K562 (cell line): Measurements from ENCODE around the gene SLC7A8. TPM values are rescaled to one million over a fixed set of nuclear protein-coding genes. Genes with fewer than 3 reads are reported as not detected.

Experiments
- ATAC-seq: fragments of 200-7000 bp; cut with Tn5 transposase; 3 replicates; pipeline ENCODE4 v1.9.1; 2020; ENCODE audit warnings: moderate library complexity
- BruUV-seq: library from RNA; stranded (reverse); fragments of 400-500 nt; replicated peaks from 2 replicates; lab custom pipeline; 2021; lab: Mats Ljungman, UMichigan
- CTCF ChIA-PET: fragments of 300-600 bp; formaldehyde crosslinking; extraction: SDS; loops from one replicate; lab custom pipeline; 2021; ENCODE audit warnings: low intra/inter-chr PET ratio; lab: Yijun Ruan, JAX
- POLR2A ChIA-PET: fragments of 300-600, 350-650 bp; sonication (Branson Sonifier 250); formaldehyde crosslinking; extraction: SDS; loops from one replicate; lab custom pipeline; 2021; ENCODE audit warnings: antibody characterized with exemption, inconsistent platforms; lab: Yijun Ruan, JAX
- DNase-seq, 4 experiments: peaks; one replicate each; pipeline versions ENCODE4 v3.0.0 to v3.0.0-alpha.2; 2011 to 2018; ENCODE audit warnings: low spot score in 3 of 4, mixed read lengths in 3 of 4; ENCODE audit errors: extremely low read depth in 1 of 4
- FAIRE-seq: peaks from 2 replicates; lab custom pipeline; 2011; peaks lifted over from hg19 to GRCh38; lab: Jason Lieb, UNC
- H2AFZ ChIP-seq: 2 replicates; pipeline ENCODE4 v1.6.0; 2011; ENCODE audit warnings: low read depth, low read length, control low read depth, inconsistent platforms
- H3K27ac ChIP-seq: fragments of 200-600 bp; 3 replicates; pipeline ENCODE4 v1.8.0; 2011; ENCODE audit warnings: low read depth, mild to moderate bottlenecking, control low read depth, inconsistent platforms, low read length, moderate library complexity, mixed read lengths; ENCODE audit errors: extremely low read depth
- H3K27me3 ChIP-seq, 2 experiments: fragments of 300-600 bp in 1 of 2; 2 replicates in 1 of 2; 3 replicates in 1 of 2; pipeline versions ENCODE4 v1.6.0 to v1.8.0; 2011; ENCODE audit warnings: inconsistent platforms in 2 of 2, low read length in 2 of 2, mild to moderate bottlenecking in 1 of 2, mixed read lengths in 1 of 2, moderate library complexity in 1 of 2; ENCODE audit not compliant: control insufficient read depth in 2 of 2, insufficient read depth in 2 of 2
- H3K36me3 ChIP-seq: fragments of 300-600 bp; 3 replicates; pipeline ENCODE4 v1.8.0; 2011; ENCODE audit warnings: mild to moderate bottlenecking, low read length, inconsistent platforms; ENCODE audit not compliant: control insufficient read depth, insufficient read depth
- H3K4me1 ChIP-seq, 2 experiments: fragments of 200-600 bp in 1 of 2; replicated peaks in 1 of 2; 2 replicates in 1 of 2; 3 replicates in 1 of 2; pipeline versions ENCODE4 v1.5.1 to v1.8.0; 2011; ENCODE audit warnings: inconsistent platforms in 2 of 2, low read length in 2 of 2, mild to moderate bottlenecking in 1 of 2, mixed read lengths in 1 of 2, moderate library complexity in 1 of 2; ENCODE audit not compliant: control insufficient read depth in 2 of 2, insufficient read depth in 2 of 2
- H3K4me2 ChIP-seq: 2 replicates; pipeline ENCODE4 v1.6.1; 2011; ENCODE audit warnings: low read length, control low read depth, inconsistent platforms, mixed read lengths; ENCODE audit not compliant: insufficient read depth
- H3K4me3 ChIP-seq: fragments of 200-600 bp; sonication (generic), shearing (Covaris generic); 2 replicates; pipeline ENCODE4 v1.5.1; 2016; ENCODE audit warnings: control low read depth, inconsistent platforms
- H3K79me2 ChIP-seq: fragments of 200-600 bp; 3 replicates; pipeline ENCODE4 v1.8.0; 2011; ENCODE audit warnings: low read length, inconsistent platforms; ENCODE audit not compliant: control insufficient read depth, insufficient read depth
- H3K9ac ChIP-seq, 2 experiments: 2 replicates each; pipeline versions ENCODE4 v1.6.0 to v1.6.1; 2011; ENCODE audit warnings: low read depth in 2 of 2, low read length in 2 of 2, control low read depth in 1 of 2, inconsistent platforms in 1 of 2, mild to moderate bottlenecking in 1 of 2, mixed read lengths in 1 of 2; ENCODE audit not compliant: insufficient read depth in 1 of 2
- H3K9me1 ChIP-seq: one replicate; pipeline ENCODE4 v1.6.0; 2011; ENCODE audit warnings: inconsistent platforms, mild to moderate bottlenecking, low read length, moderate library complexity; ENCODE audit not compliant: control insufficient read depth, insufficient read depth
- H3K9me3 ChIP-seq: replicated peaks from 2 replicates; pipeline ENCODE4 v1.5.1; 2011; ENCODE audit warnings: low read depth, low read length, inconsistent platforms; ENCODE audit not compliant: control insufficient read depth, insufficient read depth
- H4K20me1 ChIP-seq: replicated peaks from 2 replicates; pipeline ENCODE4 v1.6.1; 2011; ENCODE audit warnings: low read length, inconsistent platforms, mixed read lengths; ENCODE audit not compliant: control insufficient read depth, insufficient read depth
- DMBX1 ChIP-seq: fragments of 250-450 bp; sonication (Bioruptor Pico); IDR thresholded peaks from 2 replicates; pipeline ENCODE4 v1.8.0; 2022; ENCODE audit warnings: inconsistent platforms, mild to moderate bottlenecking, moderate library complexity, borderline replicate concordance
- HDGF ChIP-seq: fragments of 450-650 bp; IDR thresholded peaks from 2 replicates; pipeline ENCODE4 v1.6.1; 2016
- LEF1 ChIP-seq: fragments of 450-650 bp; IDR thresholded peaks from 2 replicates; pipeline ENCODE4 v1.6.1; 2016; ENCODE audit warnings: mild to moderate bottlenecking
- NUFIP1 ChIP-seq: fragments of 450-650 bp; IDR thresholded peaks from 2 replicates; pipeline ENCODE4 v1.6.1; 2018; ENCODE audit not compliant: partially characterized antibody
- SMARCE1 ChIP-seq: fragments of 450-650 bp; IDR thresholded peaks from 2 replicates; pipeline ENCODE4 v1.7.1; 2016; ENCODE audit warnings: mild to moderate bottlenecking
- WGBS: fragments of 100-300 bp; shearing (Covaris generic); methylation state at CpG from one replicate; pipeline ENCODE4 v1.1.6; 2016; ENCODE audit warnings: low coverage, mixed read lengths; ENCODE audit not compliant: insufficient coverage; ENCODE audit errors: missing lambda C conversion rate; 5-methylcytosine and 5-hydroxymethylcytosine counted together
- in situ Hi-C: fragments of 300-500 bp; cut with MboI; formaldehyde crosslinking; loops from 4 replicates; pipeline ENCODE4 v1.15.0; 2018; ENCODE audit warnings: inconsistent platforms, mixed read lengths
- intact Hi-C: fragments of 100-400 bp; cut with micrococcal nuclease; formaldehyde crosslinking; loops from 2 replicates; pipeline ENCODE4 v1.14.2; 2022
- polyA plus RNA-seq, 8 experiments: library from polyadenylated mRNA; depleted of rRNA in 4 of 8; stranded (reverse) in 5 of 8; unstranded in 3 of 8; fragments of >200 nt; fragmentation: Nextera tagmentation in 2 of 8; fragmentation: Illumina TruSeq in 1 of 8; extraction: Ambion mirVana in 2 of 8; extraction: Trizol in 1 of 8; gene quantifications; 2 replicates each; pipeline versions ENCODE4 v1.2.1 to v1.2.3, GENCODE V29; 2011 to 2014; ENCODE audit warnings: inconsistent platforms in 1 of 8, missing spikeins in 1 of 8
- total RNA-seq, 7 experiments: library from RNA; depleted of rRNA in 6 of 7; stranded (reverse); fragments of >200 nt in 6 of 7; fragmentation: Illumina TruSeq in 2 of 7; extraction: Trizol in 2 of 7; gene quantifications; 2 replicates each; pipeline versions ENCODE4 v1.2.1 to v1.2.3, GENCODE V29; 2011 to 2021; ENCODE audit warnings: low replicate concordance in 1 of 7
- TF ChIP-seq, protein P1 (sequence below), 2 experiments: fragments of 450-650 bp in 1 of 2; sonication (generic) in 1 of 2; formaldehyde crosslinking in 1 of 2; IDR thresholded peaks in 1 of 2; conservative IDR thresholded peaks in 1 of 2; 2 replicates each; pipeline versions ENCODE4 v1.6.1 to v1.8.1; 2016 to 2023; ENCODE audit warnings: mild to moderate bottlenecking in 2 of 2, moderate library complexity in 2 of 2, inconsistent platforms in 1 of 2, missing genetic modification reagents in 1 of 2
- TF ChIP-seq, protein P2 (sequence below): sonication (generic); formaldehyde crosslinking; IDR thresholded peaks from 2 replicates; pipeline ENCODE4 v1.8.1; 2023; ENCODE audit warnings: mild to moderate bottlenecking, missing genetic modification reagents, moderate library complexity
- TF ChIP-seq, protein P3 (sequence below), 2 experiments: fragments of 250-450 bp in 1 of 2; fragments of 450-650 bp in 1 of 2; sonication (Bioruptor Pico) in 1 of 2; IDR thresholded peaks; 2 replicates each; pipeline versions ENCODE4 v1.6.1 to v1.8.0; 2016 to 2021; ENCODE audit warnings: mild to moderate bottlenecking in 2 of 2, moderate library complexity in 2 of 2, missing compliant biosample characterization in 1 of 2, missing genetic modification characterization in 1 of 2
- TF ChIP-seq, protein P4 (sequence below): sonication (generic); formaldehyde crosslinking; IDR thresholded peaks from 2 replicates; pipeline ENCODE4 v1.4.0; 2020; ENCODE audit warnings: mild to moderate bottlenecking, missing genetic modification reagents

SLC7A8 gene
- total and polyA plus RNA-seq, 9 of the 15 experiments (the other 6 are each of a cell fraction or from before 2014, with no cell fraction given) = 2.0 to 33.0 (median 6.0) TPM

DNA sequence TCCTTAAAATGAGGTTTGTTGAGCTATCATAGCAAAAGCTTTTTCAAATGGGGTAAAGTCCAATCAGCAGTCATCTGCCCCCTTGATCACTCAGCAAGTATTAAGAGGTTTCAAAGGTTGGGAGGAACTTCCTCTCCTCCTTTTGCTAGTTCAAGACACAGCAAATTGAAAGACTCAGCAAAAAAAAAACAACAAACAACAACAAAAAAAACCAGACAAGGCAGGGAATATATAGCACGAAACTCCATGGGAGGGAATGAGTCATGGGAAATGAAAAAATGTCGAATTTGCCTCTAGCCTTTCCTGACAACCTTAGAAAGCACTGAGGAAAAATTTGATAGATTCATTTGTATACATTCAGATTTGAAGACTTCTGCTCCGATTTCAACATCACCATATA is 1.6 kb upstream of the SLC7A8 start:
- no peak overlapping the region for H3K27ac ChIP-seq
- H2AFZ ChIP-seq = peak overlapping the region; percentile 22
- FAIRE-seq = peak; percentile 23
- no TSS peak for BruUV-seq
- no peak overlapping the region for H3K4me3 ChIP-seq
- H3K4me1 ChIP-seq = peaks cover 13 to 17% of the 10 kb centered on the region in 2 experiments; a peak in 4 of 5 replicates
- intact Hi-C loops (loop anchor here (5.0 kb wide), 1 partner anchor 117 kb away; the partner anchor contains the start of gene PPP1R3E), in situ Hi-C loops (loop anchor here (5.0 kb wide), 1 partner anchor 63 kb away; no protein-coding TSS in a partner anchor)
- no peaks in the 10 kb centered on the region for H3K27me3 ChIP-seq
- peak; percentile 38; the same call in 1 of the 3 replicates for ATAC-seq
- no peaks in the 10 kb centered on the region for H3K9me3 ChIP-seq
- ChIA-PET CTCF (interaction anchor here (0.8 to 7.8 kb wide), 2 partner anchors 63 to 116 kb away, joined by 6 to 310 read pairs; partner anchors contain the start of gene CEBPE), POLR2A (no interaction called here)
- H3K79me2 ChIP-seq = no peaks in the 10 kb centered on the region
- no peak for DNase-seq
- no peak overlapping the region for H3K4me2 ChIP-seq
- H3K9ac ChIP-seq = 0 out of 4 replicates have a peak overlapping the region, but pooled peaks of 1 of the 2 experiments have one; percentile 12
- H4K20me1 ChIP-seq = no peaks in the 10 kb centered on the region
- H3K36me3 ChIP-seq = no peaks in the 10 kb centered on the region
- 17% methylated on average over 3 of the region's 3 CpGs for WGBS
- no peaks in the 10 kb centered on the region for H3K9me1 ChIP-seq
- TF ChIP-seq NUFIP1 = no peak
- 0 out of 2 replicates have a peak, but pooled peaks have one; percentile 42 for TF ChIP-seq LEF1
- TF ChIP-seq DMBX1 (CRISPR knock-in tag) = peak; percentile 29; the same call in 1 of the 2 replicates
- TF ChIP-seq, protein P1, sequence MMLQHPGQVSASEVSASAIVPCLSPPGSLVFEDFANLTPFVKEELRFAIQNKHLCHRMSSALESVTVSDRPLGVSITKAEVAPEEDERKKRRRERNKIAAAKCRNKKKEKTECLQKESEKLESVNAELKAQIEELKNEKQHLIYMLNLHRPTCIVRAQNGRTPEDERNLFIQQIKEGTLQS (IDR thresholded peaks at IDR 0.05) = peak; percentile 46; the same call in 1 of the 2 replicates
- TF ChIP-seq, protein P1 (CRISPR knock-in tag; conservative IDR thresholded peaks at IDR 0.05) = no peak
- TF ChIP-seq, protein P2, sequence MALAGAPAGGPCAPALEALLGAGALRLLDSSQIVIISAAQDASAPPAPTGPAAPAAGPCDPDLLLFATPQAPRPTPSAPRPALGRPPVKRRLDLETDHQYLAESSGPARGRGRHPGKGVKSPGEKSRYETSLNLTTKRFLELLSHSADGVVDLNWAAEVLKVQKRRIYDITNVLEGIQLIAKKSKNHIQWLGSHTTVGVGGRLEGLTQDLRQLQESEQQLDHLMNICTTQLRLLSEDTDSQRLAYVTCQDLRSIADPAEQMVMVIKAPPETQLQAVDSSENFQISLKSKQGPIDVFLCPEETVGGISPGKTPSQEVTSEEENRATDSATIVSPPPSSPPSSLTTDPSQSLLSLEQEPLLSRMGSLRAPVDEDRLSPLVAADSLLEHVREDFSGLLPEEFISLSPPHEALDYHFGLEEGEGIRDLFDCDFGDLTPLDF (CRISPR knock-in tag) = no peak
- 0 out of 2 replicates have a peak, but pooled peaks have one; percentile 32 for TF ChIP-seq HDGF
- TF ChIP-seq, protein P3, sequence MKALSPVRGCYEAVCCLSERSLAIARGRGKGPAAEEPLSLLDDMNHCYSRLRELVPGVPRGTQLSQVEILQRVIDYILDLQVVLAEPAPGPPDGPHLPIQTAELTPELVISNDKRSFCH (CRISPR knock-in tag; IDR thresholded peaks at IDR 0.05) = no peak
- TF ChIP-seq, protein P3 (tag; IDR thresholded peaks at IDR 0.05) = no peak
- peak; percentile 73 for TF ChIP-seq SMARCE1
- TF ChIP-seq, protein P4, sequence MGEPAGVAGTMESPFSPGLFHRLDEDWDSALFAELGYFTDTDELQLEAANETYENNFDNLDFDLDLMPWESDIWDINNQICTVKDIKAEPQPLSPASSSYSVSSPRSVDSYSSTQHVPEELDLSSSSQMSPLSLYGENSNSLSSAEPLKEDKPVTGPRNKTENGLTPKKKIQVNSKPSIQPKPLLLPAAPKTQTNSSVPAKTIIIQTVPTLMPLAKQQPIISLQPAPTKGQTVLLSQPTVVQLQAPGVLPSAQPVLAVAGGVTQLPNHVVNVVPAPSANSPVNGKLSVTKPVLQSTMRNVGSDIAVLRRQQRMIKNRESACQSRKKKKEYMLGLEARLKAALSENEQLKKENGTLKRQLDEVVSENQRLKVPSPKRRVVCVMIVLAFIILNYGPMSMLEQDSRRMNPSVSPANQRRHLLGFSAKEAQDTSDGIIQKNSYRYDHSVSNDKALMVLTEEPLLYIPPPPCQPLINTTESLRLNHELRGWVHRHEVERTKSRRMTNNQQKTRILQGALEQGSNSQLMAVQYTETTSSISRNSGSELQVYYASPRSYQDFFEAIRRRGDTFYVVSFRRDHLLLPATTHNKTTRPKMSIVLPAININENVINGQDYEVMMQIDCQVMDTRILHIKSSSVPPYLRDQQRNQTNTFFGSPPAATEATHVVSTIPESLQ (CRISPR knock-in tag) = no peak
